ENCODE data around the gene CLCNKA.

GRCh38 chr1:16050328-16050727 is 28.5 kb downstream of the CLCNKA start:
- TF ChIP-seq, protein P1, sequence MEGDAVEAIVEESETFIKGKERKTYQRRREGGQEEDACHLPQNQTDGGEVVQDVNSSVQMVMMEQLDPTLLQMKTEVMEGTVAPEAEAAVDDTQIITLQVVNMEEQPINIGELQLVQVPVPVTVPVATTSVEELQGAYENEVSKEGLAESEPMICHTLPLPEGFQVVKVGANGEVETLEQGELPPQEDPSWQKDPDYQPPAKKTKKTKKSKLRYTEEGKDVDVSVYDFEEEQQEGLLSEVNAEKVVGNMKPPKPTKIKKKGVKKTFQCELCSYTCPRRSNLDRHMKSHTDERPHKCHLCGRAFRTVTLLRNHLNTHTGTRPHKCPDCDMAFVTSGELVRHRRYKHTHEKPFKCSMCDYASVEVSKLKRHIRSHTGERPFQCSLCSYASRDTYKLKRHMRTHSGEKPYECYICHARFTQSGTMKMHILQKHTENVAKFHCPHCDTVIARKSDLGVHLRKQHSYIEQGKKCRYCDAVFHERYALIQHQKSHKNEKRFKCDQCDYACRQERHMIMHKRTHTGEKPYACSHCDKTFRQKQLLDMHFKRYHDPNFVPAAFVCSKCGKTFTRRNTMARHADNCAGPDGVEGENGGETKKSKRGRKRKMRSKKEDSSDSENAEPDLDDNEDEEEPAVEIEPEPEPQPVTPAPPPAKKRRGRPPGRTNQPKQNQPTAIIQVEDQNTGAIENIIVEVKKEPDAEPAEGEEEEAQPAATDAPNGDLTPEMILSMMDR (IDR thresholded peaks at IDR 0.05; ENCODE audit: low read depth, low read length, missing input control), result no peak
- TF ChIP-seq YY1 (IDR thresholded peaks at IDR 0.05) (no peak), RXRA (IDR thresholded peaks at IDR 0.05) (no peak), EGR1 (IDR thresholded peaks at IDR 0.05; ENCODE audit: low read depth in 2 of 2) (no peak), GABPA (IDR thresholded peaks at IDR 0.05 in 1 of 2, conservative IDR thresholded peaks at IDR 0.05 in 1 of 2) (no peak), RAD21 (IDR thresholded peaks at IDR 0.05) (no peak), TAF1 (conservative IDR thresholded peaks at IDR 0.05) (no peak), JUND (IDR thresholded peaks at IDR 0.05) (no peak)
- TF ChIP-seq, protein P2, sequence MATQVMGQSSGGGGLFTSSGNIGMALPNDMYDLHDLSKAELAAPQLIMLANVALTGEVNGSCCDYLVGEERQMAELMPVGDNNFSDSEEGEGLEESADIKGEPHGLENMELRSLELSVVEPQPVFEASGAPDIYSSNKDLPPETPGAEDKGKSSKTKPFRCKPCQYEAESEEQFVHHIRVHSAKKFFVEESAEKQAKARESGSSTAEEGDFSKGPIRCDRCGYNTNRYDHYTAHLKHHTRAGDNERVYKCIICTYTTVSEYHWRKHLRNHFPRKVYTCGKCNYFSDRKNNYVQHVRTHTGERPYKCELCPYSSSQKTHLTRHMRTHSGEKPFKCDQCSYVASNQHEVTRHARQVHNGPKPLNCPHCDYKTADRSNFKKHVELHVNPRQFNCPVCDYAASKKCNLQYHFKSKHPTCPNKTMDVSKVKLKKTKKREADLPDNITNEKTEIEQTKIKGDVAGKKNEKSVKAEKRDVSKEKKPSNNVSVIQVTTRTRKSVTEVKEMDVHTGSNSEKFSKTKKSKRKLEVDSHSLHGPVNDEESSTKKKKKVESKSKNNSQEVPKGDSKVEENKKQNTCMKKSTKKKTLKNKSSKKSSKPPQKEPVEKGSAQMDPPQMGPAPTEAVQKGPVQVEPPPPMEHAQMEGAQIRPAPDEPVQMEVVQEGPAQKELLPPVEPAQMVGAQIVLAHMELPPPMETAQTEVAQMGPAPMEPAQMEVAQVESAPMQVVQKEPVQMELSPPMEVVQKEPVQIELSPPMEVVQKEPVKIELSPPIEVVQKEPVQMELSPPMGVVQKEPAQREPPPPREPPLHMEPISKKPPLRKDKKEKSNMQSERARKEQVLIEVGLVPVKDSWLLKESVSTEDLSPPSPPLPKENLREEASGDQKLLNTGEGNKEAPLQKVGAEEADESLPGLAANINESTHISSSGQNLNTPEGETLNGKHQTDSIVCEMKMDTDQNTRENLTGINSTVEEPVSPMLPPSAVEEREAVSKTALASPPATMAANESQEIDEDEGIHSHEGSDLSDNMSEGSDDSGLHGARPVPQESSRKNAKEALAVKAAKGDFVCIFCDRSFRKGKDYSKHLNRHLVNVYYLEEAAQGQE (IDR thresholded peaks at IDR 0.05), result no peak
- TF ChIP-seq, protein P3, sequence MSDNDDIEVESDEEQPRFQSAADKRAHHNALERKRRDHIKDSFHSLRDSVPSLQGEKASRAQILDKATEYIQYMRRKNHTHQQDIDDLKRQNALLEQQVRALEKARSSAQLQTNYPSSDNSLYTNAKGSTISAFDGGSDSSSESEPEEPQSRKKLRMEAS (IDR thresholded peaks at IDR 0.05), result no peak
- TF ChIP-seq, protein P4, sequence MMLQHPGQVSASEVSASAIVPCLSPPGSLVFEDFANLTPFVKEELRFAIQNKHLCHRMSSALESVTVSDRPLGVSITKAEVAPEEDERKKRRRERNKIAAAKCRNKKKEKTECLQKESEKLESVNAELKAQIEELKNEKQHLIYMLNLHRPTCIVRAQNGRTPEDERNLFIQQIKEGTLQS (IDR thresholded peaks at IDR 0.05), result no peak
